Measurements from ENCODE around the gene ADRA2C. TPM values are rescaled to one million over a fixed set of nuclear protein-coding genes. Genes with fewer than 3 reads are reported as not detected.

Gene ADRA2C
- total and polyA plus RNA-seq, 9 of the 15 experiments (the other 6 are each of a cell fraction or from before 2014, with no cell fraction given): 0.06 to 0.58 (median 0.14) TPM; not detected in 2

DNA sequence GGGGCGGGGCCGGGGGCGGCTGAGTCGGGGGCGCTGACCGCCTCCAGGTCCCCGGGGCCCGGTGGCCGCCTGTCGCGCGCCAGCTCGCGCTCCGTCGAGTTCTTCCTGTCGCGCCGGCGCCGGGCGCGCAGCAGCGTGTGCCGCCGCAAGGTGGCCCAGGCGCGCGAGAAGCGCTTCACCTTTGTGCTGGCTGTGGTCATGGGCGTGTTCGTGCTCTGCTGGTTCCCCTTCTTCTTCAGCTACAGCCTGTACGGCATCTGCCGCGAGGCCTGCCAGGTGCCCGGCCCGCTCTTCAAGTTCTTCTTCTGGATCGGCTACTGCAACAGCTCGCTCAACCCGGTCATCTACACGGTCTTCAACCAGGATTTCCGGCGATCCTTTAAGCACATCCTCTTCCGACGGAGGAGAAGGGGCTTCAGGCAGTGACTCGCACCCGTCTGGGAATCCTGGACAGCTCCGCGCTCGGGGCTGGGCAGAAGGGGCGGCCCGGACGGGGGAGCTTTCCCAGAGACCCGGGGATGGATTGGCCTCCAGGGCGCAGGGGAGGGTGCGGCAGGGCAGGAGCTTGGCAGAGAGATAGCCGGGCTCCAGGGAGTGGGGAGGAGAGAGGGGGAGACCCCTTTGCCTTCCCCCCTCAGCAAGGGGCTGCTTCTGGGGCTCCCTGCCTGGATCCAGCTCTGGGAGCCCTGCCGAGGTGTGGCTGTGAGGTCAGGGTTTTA, 1.5 kb downstream of the ADRA2C start (continued):
- TF ChIP-seq ZNF318 (IDR thresholded peaks at IDR 0.05; ENCODE audit: borderline replicate concordance in 1 of 2, low read depth in 1 of 2) (no peak), ATF7 (IDR thresholded peaks at IDR 0.05) (no peak)

Data from K562 (cell line).